ENCODE measurements around the gene AGGF1.

DNA sequence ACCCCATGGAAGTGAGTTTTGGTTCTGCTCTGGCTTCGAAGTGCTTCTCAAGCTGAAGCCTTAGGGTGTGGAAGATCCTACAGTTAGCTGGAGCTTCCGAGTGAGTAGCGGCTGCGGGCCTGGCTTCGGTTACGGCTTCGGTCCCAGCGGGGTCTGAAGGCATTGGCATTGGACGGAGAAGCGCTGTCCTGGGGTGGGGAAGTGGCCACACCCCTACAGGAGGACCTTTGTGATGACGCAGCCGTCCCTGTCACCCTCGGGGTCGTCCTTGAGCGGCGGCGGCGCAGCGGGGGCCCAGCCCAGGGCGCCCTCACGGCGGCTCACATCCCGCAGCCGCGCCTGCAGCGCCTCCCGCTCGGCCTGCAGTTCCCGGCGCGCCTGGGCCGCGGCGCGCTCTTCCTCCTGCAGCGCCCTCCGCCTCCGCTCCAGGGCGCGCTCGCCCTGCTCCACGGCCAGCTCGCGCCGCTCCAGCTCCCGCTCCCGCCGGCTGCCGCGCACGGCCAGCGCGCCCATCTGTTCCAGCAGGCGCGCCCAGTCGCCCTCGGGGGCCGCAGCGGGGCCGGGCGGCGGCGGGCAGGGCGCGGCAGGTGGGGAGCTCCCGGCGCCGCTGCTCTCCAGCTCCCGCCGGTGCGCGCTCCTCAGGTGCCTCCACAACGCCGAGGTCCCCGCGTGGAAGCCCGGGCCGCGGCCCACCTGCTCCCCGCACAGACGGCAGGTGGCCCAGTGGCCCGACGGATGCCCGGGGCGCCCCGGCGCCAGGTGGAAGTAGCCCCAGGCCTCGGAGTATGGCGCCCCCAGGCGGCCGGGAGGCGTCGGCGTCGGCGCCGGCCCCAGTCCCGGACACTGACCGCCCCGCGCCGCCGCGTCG is 47.0 kb downstream of the AGGF1 start:
- TF ChIP-seq POLR2A (IDR thresholded peaks at IDR 0.05; ENCODE audit: low read length) (peak; percentile 33), GATA1 (IDR thresholded peaks at IDR 0.05; ENCODE audit: low read depth, low read length) (no peak)
